ENCODE data around the gene VSIG4.

Gene VSIG4

GRCh38 chrX:66004928-66005829, 34.7 kb downstream of the VSIG4 start:
- TF ChIP-seq ZBTB11 (tag by site-specific recombination; conservative IDR thresholded peaks at IDR 0.05; ENCODE audit: low read depth) (no peak), ZNF114 (tag by site-specific recombination; IDR thresholded peaks at IDR 0.05) (no peak), ZNF311 (tag by site-specific recombination; IDR thresholded peaks at IDR 0.05; ENCODE audit: borderline replicate concordance) (no peak), ZNF501 (tag by site-specific recombination; IDR thresholded peaks at IDR 0.05) (no peak), ZNF211 (tag by site-specific recombination; IDR thresholded peaks at IDR 0.05; ENCODE audit: low read depth) (no peak), ZNF449 (tag by site-specific recombination; IDR thresholded peaks at IDR 0.05) (no peak), ZNF791 (tag by site-specific recombination; IDR thresholded peaks at IDR 0.05) (no peak), ZSCAN16 (tag by site-specific recombination; IDR thresholded peaks at IDR 0.05) (no peak), MEIS1 (CRISPR knock-in tag; IDR thresholded peaks at IDR 0.05; ENCODE audit: borderline replicate concordance) (no peak), GFI1B (tag by site-specific recombination; IDR thresholded peaks at IDR 0.05) (no peak), ZNF626 (tag by site-specific recombination; IDR thresholded peaks at IDR 0.05) (no peak), ZNF302 (tag by site-specific recombination; IDR thresholded peaks at IDR 0.05; ENCODE audit: low read depth) (no peak), ZNF426 (tag by site-specific recombination; IDR thresholded peaks at IDR 0.05) (no peak), ZNF148 (tag by site-specific recombination; IDR thresholded peaks at IDR 0.05; ENCODE audit: borderline replicate concordance) (no peak), PATZ1 (tag by site-specific recombination; IDR thresholded peaks at IDR 0.05) (no peak), ZNF623 (tag by site-specific recombination; IDR thresholded peaks at IDR 0.05) (no peak), ZBTB6 (tag by site-specific recombination; IDR thresholded peaks at IDR 0.05) (no peak), ZNF354C (tag by site-specific recombination; IDR thresholded peaks at IDR 0.05; ENCODE audit: borderline replicate concordance, low read depth) (no peak), PRDM4 (tag by site-specific recombination; IDR thresholded peaks at IDR 0.05) (no peak), ZNF274 (IDR thresholded peaks at IDR 0.05; ENCODE audit: low read length) (no peak), ZNF274 (tag by site-specific recombination; IDR thresholded peaks at IDR 0.05; ENCODE audit: borderline replicate concordance) (no peak)
- Histone ChIP-seq H3K4me3 (ENCODE audit: low read depth, low read length) (no peak overlapping the region), H3K4me1 (ENCODE audit: control insufficient read depth, insufficient read depth, low read length) (no peaks in the 10 kb centered on the region), H3K9me3 (ENCODE audit: control insufficient read depth, insufficient read depth, low read depth, low read length) (no peaks in the 10 kb centered on the region), H3K27ac (ENCODE audit: extremely low read depth, low read depth, low read length) (no peak overlapping the region), H3K36me3 (ENCODE audit: control insufficient read depth in 2 of 2, insufficient read depth in 1 of 2, low read length in 2 of 2) (no peaks in the 10 kb centered on the region)
- ChIA-PET POLR2A (no interaction called here), CTCF (no interaction called here)
